NCI-H2227 treated with DMSO at 0.1 percent for 48 hours (cell line): Measurements from ENCODE around the gene UBR4.
"Not testable (repeated sequence)": the region's sequence is repeated elsewhere in the genome, so short reads cannot be mapped to it uniquely, and the experiment has no call there.

Source experiments
- DNase-seq: peaks from one replicate; lab custom pipeline; 2025; lab: John Stamatoyannopoulos, UW

The UBR4 gene

DNA sequence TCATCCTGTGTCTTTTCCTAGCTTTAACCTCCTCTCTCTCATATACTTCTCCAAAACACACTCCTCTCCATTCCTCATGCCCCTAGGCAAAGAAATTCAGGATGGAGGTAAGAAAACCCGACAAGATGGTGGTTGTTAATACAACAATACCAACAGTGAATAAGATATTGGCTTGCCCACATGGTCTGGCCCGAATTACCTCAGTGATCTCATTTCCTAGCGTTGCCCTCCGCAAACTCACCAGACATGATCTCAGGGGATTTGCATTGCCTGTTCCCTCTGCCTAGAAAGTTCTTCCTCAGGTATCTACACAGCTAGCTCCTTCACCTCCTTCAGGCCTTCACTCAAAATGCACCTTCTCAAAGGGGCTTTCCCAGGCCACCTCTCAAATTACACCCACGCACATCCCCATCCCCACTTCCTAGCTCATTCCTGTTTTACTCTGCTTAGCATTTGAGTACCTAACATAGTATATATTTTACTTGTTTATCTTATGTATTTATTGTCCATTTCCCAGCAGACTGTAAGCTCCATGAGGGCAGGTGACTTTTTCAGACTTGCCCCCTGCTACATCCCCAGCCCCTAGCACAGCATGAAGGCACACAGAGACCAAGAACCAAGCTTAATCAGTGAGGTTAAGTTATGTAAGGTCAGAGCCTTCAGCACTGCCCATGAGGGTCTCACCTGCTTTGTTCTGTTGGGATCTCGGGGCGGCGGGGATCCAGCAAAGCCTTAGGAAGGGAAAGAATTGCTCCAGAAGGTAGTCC lies 10.2 kb upstream of the UBR4 start:
- no peak for DNase-seq

DNA sequence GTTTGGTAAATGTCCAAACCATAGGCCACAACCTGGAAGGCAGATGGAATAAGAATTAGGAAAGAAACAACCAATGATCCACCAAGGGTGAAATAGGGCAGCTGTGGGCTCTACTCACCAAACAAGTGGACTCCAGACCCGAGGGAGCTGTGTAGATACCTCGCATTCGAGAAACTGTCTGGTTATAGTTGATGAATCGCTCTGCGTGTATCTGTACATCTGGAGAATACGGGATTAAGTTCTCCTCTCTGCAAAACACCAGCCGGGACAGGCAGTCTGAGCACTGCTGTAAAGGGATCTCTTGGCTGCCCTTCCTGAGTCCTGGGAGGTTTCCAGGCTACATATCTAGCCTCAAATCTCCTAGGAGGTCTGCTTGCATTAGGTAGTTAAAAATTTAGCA lies 9.4 kb upstream of the UBR4 start:
- no peak for DNase-seq

DNA sequence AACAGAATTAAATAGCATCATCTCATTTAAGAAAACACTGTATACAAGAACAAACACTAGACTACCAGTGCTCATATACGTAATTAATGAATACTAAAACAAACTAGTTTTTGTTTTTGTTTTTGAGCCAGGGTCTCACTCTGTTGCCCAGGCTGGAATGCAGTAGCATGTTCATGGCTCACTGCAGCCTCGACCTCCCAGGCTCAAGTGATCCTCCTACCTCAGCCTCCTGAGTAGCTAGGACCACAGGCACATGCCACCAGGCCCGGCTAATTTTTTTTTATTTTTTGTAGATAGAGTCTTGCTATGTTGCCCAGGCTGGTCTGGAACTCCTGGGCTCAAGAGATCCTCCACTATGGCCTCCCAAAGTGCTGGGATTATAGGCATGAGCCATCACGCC lies 6.5 kb upstream of the UBR4 start:
- DNase-seq, result not testable (repeated sequence)

DNA sequence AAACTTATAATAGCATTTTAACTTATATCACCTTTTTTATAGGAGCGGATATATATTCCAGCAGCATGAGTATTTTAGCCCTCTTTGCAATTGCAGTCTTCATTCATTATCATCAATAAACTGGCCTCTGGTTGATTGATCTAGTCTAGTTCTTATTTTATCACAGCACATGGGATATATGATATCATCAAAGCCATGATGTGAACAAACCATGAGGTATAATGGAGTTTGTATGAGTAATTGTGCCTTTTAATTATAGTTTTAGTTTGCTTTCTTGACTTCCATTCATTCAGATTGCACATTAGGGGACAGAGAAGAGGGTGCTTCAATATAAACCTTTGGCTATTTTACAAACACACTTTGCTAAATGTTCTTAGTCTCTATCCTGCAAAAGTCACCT lies 3.5 kb upstream of the UBR4 start:
- DNase-seq, result no peak

DNA sequence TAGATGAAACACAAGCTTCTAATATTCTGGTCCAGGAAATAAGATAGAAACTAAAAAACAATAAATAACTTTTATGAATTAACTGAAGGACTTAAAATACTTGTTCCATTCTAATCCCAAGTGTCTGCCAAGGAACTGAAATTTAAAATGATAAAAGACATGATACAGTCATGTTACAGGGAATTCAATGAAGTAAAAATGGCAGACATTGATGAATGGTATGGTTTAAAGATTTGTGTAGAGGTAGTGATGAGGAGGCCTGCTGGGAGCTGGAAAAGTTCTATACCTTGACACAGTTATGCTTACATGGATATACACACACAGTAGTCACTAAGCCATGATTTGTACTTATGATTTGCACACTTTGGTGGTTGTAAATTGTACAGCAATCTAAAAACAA lies 2.1 kb upstream of the UBR4 start:
- DNase-seq, result no peak

DNA sequence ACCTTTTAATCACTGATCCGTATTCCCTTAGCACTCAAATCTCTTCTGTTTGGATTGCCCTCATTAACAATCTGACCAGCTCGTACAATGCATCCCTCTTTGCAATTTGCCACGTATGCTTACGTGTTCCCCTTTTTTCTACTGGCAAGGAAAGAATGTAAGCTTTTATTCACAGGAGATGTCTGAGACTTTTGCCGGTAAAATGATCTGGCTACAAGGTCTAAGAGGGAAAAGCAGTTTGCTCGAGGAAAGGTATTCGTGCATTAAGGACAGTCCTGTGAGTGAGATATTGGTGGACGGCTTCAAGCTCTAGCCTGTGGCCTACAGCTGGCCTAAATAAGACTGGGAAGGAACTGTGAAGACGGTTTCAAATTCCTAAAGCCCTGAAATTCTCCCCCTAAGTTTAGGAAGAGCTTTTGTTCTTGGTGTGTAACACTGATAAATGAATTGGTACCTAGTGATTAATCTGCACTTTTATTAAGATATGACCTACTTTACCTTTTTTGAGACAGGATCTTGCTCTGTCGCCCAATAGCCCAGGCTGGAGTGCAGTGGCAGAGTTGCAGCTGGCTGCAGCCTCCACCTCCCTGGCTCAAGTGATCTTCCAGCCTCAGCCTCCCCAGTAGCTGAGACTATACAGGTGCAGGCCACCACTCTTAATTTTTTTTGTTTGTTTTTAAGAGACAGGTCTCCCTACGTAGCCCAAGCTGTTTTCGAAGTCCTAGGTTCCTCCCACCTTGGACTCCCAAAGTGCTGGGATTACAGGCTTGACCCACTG lies 895 bp upstream of the UBR4 start:
- no peak for DNase-seq

DNA sequence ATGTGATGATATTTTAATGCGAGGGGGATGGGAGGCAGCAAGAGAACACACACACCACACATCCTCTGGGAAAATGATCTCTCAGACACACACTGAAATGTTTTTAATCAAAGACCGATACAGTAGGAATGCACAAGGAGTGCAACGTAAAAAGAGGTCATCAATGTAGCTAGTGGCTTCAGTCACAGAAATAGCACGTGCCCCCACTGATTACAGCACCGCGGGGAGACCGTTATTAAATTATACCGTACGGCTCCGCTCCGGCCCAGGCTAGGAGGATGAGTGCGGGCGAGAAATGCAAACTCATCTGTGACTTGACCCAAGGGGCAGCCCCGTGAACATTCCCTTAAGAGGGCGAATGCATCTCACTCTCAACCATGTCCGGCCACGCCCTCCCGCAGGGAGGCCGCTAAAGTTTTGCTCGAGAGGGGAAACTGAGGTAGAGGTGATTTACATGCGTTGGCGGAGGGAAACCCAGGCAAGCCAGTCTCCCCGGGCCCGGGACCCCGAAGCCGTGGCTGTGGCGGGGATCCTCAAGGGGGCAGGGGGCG lies 552 bp downstream of the UBR4 start:
- DNase-seq, result no peak

DNA sequence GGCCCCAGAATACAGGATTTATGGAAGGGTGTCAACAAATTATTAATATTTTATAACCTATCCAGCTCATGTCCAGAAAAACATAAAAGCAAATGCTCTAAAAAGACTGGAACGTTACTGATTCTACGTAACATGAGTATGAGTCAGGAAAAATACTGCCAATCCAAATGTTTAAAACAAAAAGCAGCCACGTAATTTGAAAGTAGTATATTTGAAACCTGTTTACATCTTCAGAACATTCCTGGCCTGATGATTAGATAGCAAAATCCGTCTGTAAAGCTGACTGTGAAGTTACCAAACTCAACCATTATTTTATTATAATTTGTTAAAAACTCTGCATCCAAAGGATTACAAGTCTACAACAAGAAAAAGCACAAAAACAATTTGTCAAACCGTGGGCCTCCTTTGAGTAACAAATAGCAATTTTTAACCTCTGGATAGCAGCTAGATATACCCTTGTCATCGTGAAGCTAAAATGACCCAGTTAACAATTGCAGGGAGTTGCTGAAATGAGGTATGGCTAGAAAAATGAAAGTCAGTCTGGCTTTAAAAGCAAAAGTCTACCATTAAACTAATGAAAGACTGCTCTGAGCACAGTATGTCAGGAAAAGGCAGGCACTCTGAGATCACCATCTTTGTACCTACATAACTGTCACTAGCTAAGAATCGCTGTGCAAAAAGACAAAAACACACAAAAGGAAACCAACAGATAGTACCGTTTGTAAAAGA lies 1.2 kb downstream of the UBR4 start:
- peak; percentile 16 for DNase-seq

DNA sequence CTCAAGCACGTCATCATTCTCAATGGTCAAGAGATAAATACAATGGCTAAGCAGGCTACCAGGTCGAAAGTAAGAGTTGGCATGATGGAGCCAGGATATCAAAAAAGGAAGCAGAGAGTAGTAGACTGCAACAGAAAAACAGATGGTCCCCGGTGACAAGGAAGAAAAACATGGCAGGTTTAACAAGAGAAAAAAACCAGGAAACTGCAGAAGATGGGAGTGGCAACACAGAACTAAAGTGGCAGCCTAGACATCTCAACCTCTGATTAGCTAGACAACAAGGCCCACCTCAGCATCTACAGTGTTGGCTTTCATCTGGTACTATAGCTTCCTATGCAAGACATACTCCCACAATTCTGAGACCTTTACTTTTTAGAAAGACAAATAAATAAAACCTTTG lies 3.1 kb downstream of the UBR4 start:
- no peak for DNase-seq

DNA sequence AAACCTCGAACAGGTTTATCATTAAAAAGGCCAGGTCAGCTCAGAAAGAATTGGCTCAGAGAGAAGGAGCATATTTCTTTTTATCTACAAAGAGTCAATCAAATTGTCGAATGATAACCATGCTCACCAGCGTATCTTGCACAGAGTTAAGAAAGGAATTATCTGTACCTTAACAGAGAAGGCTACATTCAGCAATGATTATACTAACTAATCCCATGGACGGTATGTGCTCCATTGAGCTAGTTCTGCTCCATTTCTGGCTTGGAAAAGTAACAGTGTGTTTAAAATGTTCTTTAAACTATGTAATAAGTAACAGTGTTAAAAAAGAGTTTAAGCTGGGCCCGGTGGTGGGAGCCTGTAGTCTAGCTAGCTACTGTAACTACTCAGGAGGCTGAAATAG lies 4.2 kb downstream of the UBR4 start:
- DNase-seq, result no peak

DNA sequence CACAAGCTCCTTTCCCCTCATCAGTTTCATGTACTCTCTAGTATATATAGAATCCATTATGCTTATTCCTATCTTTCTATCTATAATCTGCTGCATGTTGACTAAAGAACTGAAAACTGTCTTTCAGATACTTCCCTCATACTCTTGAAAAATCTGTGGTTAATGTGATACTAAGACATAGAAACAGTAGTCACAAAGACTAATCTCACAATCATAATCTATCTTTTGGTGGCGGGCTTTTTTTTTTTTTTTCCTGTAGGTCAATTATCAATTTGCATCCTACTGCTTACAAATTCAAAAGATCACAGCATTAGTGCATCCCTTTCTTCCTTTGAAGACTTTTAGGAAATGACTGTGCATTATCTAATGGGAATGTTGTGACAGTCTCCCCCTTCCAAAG lies 4.7 kb downstream of the UBR4 start:
- DNase-seq, result no peak

DNA sequence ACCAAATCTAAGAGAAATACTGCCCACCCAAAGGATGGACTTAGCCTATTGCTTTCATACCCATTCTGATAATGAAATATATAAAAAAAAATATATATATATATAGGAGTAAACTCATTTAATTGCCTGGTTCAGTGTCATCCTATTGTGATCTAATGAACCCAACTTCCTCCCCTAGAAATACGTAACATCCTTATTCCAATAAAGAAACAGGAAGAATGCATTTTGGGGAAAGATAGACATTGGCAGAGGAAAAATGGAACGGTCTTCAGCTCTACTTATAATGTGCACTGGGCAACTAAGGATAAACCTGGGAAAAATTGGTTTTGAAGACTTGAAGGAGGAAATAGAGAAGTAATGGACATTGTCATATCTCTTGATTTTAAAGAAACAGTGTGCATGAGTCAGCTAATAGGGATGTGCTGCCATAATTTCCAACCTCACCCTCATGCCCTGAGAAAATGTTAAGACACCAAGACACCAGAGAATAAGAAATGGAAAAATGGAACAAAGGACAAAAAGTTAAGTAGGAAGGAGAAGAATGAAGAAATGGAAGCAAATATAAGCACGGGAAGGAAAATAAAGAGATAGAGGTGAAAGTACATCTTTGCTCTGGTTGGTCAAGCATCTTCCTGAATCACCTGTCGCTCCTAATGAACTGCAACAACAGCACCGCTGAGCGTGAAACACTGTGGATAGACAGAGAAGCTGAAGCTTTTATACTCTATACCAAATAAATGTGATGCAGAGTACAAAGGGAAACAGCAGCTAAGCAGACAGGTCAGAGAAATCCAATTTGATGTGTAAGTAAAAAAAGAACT lies 5.4 kb downstream of the UBR4 start:
- no peak for DNase-seq

DNA sequence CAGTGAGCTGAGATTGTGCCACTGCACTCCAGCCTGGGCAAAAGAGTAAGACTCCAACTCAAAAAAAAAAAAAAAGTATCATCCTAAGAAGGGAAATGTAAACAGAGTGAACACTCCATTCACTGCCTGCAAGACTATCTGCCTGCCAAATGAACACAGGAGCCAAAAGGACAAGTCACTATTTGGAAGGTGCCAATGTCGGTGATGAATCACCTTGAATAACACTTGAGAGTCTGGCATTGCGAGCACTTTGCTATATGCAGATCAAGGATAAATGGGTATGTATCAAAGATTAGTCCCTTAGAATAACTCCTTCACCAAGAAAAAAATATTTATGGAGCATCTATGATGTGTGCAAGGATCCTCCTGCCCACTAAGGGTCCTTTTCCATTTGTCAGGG lies 6.6 kb downstream of the UBR4 start:
- no peak for DNase-seq

DNA sequence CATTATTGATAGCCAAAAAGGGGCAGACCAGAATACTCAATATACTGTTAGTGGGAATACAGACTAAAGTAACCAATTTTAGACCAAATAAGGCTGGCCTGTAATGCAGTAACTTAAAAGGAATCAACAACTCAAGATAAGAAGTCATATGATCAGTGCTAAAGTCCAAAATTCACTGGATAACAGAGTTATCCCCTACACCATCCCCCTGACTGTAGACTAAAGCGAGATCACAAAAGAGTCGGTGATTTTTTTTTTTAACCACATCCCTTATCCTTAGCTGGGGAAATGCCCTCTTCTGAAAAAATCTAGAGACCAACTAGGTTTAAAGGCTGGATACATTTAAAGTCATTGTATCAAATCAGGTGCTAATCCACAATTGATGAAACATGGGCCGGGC lies 7.7 kb downstream of the UBR4 start:
- DNase-seq, result no peak

DNA sequence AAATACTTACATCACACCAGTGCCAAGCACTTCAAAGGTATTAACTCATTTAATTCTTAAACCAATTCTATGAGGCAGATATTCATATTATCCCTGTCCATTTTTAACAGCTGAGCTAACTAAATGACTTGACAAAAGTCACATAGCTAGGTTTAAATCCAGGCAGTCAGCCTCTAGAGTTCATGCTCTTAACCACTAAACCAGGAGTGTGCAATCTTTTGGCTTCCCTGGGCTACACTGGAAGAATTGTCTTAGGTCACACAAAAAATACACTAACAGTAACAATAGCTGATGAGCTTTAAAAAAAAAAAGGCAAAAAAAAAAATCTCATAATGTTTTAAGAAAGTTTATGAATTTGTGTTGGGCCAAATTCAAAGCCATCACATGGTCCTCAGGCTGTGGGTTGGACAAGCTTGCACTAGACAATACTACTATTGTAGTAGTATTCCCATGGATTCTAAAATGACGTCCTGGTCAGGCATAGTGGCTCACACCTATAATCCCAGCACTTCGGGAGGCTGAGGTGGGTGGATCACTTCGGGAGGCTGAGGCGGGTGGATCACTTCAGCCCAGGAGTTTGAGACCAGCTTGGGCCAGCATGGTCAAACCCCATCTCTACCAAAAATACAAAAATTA lies 10.0 kb downstream of the UBR4 start:
- no peak for DNase-seq

DNA sequence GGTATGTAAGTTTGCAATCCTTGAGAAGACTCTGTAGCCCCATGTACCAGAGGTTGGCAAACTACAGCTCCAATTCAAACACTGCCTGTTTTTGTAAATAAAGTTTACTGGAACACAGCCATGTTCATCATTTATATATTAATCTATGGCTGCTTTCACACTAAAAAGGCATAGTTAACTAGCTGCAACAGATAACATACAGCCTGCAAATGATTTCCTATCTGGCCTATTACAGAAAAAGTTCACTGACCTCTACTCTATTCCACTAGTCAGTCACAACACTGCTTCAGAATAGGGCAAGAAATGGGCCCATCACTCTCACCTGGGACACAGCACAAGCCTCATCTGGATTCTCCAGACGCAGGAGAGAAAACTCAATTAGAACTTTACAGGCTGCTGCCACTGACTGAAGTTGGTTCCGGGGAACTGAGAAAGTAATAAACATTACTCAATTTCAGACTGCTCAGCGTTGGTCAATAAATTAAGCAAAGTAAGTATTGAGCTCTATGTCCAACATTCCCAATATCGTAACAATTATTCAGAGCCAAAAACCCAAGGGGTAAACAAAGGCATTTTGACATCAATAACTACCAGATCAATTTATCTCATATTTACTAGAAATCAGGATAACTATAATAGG lies 10.6 kb downstream of the UBR4 start:
- DNase-seq, result no peak

DNA sequence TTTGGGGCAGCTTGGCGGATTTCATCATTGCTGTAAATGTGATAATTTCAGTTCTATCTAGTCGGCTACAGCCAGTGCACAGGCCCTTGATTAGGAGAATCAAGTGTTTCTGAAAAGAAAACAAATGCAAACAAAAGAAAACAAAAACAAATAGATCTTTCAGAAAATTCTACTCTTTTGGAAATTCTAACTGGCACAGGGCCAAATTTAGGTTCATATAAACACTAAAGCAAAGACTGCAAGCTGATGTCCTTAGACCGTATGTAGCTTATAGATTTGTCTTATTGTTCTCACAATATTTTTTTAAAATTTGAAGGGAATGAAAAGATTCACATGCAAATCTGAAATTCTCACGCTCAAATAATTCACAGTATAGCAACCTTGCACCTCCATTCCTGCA lies 11.2 kb downstream of the UBR4 start:
- DNase-seq, result no peak

DNA sequence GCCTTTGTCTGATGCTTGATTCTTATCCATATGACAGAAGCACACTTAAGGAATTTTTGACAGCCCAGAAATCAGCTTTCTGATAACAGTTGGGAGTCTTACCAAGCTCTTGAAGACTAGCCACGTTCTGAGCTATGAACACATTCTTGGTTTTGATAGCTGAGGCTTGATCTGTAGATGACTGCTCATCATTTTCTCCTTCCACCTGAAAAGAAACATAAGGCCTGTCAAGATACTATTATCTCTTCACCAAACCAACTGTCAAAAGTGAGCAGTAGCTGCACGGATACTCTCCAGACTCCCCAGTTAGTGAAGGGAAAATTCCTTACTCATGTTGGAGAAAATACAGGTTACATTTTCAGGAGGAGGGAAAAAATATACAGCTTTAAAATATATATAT lies 12.2 kb downstream of the UBR4 start:
- no peak for DNase-seq

DNA sequence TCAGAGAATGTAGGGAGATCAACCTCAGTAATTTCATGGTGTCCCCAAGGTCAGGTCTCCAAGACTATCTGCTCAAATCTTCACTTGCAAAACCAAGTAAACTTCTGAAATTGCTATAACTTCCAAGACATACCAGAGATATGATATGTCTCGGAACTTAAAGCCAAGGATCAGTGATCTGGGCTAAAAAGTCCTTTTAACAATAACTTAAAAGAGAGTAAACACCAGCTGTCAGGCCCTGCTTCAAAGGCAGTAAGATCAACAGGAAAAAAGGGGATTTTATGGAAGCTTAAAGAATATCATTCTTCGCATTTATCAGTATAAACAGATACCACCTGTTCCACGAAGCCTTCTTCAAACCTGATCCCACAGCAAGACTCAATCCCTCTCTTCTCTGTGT lies 13.7 kb downstream of the UBR4 start:
- no peak for DNase-seq

DNA sequence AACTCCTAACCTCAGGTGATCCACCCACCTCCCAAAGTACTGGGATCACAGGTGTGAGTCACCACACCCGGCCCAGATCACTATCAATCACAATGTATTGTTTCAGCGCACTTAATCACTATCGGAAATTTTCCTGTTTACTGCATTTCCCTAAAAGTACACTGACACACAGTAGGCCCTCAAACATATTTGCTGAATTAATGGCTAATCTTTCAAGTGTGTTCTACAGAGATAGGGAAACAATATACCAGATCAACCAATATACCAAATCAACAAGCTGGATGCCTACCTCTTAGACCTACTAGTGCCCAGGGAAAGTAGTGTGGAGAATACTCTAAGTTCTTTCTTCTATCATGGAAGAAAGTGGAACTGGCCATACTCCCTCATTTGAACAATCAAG lies 17.1 kb downstream of the UBR4 start:
- DNase-seq, result no peak

DNA sequence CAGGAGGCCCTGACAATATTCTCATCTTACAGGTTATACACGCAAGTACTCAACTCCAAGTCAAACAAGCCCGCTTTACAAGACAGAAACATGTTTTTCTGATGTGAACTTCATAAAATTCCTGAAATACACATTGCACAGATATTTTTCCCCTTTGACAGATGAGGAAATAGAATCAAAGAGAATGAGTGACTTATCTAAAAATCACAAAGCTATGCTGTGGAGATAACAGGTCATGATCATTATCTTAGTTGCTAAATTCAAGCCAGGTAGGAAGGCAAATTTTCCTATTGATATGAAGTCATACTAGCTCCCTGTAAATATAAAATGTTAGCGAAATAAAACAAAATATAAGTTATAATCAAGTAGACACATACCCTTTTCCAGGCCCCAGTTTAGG lies 18.3 kb downstream of the UBR4 start:
- no peak for DNase-seq
